RWPE2 (cell line): Measurements from ENCODE around the gene RNF224.

Experiments used
- ATAC-seq: fragments of 200-7000 bp; cut with Tn5 transposase; 3 replicates; pipeline ENCODE4 v1.9.1; 2021; ENCODE audit warnings: low read depth
- DNase-seq: peaks from one replicate; pipeline ENCODE4 v3.0.0-alpha.2; 2020; ENCODE audit warnings: low spot score
- H3K27ac ChIP-seq: fragments of 450-650 bp; 2 replicates; pipeline ENCODE4 v1.5.1; 2017; ENCODE audit warnings: mild to moderate bottlenecking; ENCODE audit not compliant: poor library complexity, severe bottlenecking
- H3K27me3 ChIP-seq: fragments of 250-450 bp; sonication (Bioruptor Pico); 2 replicates; pipeline ENCODE4 v1.5.1; 2021; ENCODE audit warnings: mild to moderate bottlenecking, moderate library complexity; ENCODE audit not compliant: insufficient read depth, poor library complexity, severe bottlenecking
- H3K36me3 ChIP-seq: fragments of 250-450 bp; sonication (Bioruptor Pico); 2 replicates; pipeline ENCODE4 v1.5.1; 2020; ENCODE audit warnings: low read depth, mild to moderate bottlenecking, moderate library complexity
- H3K4me1 ChIP-seq: fragments of 250-450 bp; sonication (Bioruptor Pico); 2 replicates; pipeline ENCODE4 v1.5.1; 2021; ENCODE audit warnings: mild to moderate bottlenecking, moderate library complexity; ENCODE audit not compliant: insufficient read depth, poor library complexity, severe bottlenecking
- H3K4me3 ChIP-seq: fragments of 250-450 bp; sonication (Bioruptor Pico); 2 replicates; pipeline ENCODE4 v1.5.1; 2021; ENCODE audit warnings: mild to moderate bottlenecking, moderate library complexity; ENCODE audit not compliant: severe bottlenecking
- H3K9me3 ChIP-seq: fragments of 250-450 bp; sonication (Bioruptor Pico); 2 replicates; pipeline ENCODE4 v1.5.1; 2021; ENCODE audit warnings: mild to moderate bottlenecking, moderate library complexity; ENCODE audit not compliant: severe bottlenecking
- TF ChIP-seq, protein P1 (sequence below): fragments of 450-650 bp; IDR thresholded peaks from one replicate; pipeline ENCODE4 v1.5.1; 2017; ENCODE audit warnings: mild to moderate bottlenecking, moderate library complexity; ENCODE audit not compliant: poor library complexity, severe bottlenecking

The RNF224 gene

DNA sequence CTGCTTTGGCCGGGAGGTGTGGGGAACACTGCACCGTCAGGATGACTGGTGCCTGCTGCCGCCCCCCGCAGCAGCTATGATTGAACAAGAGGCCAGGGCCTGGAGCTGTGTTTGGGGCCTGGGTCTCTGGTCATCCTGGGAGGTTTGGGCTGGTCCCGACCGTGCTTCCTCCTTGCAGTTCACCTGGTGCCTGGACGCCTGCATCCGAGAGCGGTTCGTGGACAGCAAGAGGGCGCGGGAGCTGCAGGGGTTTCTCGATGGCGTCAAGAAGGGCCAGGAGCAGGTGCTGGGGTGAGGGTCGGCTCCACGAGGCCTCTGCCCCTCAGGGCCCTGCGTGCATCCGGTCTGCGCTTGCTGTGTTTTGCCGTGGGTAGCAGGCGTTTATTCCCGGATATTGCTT lies 36.8 kb downstream of the RNF224 start:
- H3K27me3 ChIP-seq, result no peaks in the 10 kb centered on the region
- DNase-seq (peak; percentile 58), ATAC-seq (no peak)
- H3K4me1 ChIP-seq, result no peaks in the 10 kb centered on the region
- H3K36me3 ChIP-seq, result peaks cover 70% of the 10 kb centered on the region
- H3K9me3 ChIP-seq, result no peaks in the 10 kb centered on the region
- H3K27ac ChIP-seq, result no peak overlapping the region
- TF ChIP-seq, protein P1, sequence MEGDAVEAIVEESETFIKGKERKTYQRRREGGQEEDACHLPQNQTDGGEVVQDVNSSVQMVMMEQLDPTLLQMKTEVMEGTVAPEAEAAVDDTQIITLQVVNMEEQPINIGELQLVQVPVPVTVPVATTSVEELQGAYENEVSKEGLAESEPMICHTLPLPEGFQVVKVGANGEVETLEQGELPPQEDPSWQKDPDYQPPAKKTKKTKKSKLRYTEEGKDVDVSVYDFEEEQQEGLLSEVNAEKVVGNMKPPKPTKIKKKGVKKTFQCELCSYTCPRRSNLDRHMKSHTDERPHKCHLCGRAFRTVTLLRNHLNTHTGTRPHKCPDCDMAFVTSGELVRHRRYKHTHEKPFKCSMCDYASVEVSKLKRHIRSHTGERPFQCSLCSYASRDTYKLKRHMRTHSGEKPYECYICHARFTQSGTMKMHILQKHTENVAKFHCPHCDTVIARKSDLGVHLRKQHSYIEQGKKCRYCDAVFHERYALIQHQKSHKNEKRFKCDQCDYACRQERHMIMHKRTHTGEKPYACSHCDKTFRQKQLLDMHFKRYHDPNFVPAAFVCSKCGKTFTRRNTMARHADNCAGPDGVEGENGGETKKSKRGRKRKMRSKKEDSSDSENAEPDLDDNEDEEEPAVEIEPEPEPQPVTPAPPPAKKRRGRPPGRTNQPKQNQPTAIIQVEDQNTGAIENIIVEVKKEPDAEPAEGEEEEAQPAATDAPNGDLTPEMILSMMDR, result no peak
- H3K4me3 ChIP-seq, result no peak overlapping the region

DNA sequence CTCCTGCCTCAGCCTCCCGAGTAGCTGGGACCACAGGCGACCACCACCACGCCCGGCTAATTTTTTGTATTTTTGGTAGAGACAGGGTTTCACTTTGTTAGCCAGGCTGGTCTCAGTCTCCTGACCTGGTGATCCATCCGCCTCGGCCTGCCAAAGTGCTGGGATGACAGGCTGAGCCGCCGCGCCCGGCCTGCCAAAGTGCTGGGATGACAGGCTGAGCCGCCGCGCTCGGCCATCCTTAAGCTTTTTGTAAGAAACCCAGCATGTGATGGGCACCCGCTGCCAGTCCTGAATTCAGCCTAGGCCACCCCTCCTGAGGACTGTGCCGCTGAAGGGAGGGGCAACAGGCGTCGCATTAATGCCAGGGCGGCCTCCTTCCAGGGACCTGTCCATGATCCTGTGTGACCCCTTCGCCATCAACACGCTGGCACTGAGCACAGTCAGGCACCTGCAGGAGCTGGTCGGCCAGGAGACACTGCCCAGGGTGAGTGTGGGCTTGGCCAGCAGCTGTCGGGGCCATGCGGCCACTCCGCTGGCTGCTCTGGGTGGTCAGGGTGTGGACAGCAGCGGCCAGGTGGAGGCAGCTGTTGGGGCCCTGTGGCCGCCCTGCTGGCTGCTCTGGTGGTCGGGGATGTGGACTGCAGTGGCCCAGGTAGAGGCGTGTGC lies 38.3 kb downstream of the RNF224 start:
- Histone ChIP-seq H3K4me1 (no peaks in the 10 kb centered on the region), H3K9me3 (no peaks in the 10 kb centered on the region), H3K27ac (no peak overlapping the region), H3K36me3 (peaks cover 80% of the 10 kb centered on the region), H3K4me3 (no peak overlapping the region), H3K27me3 (no peaks in the 10 kb centered on the region)
- DNase-seq, result peak; percentile 62
- ATAC-seq, result no peak
- TF ChIP-seq, protein P1, result no peak

DNA sequence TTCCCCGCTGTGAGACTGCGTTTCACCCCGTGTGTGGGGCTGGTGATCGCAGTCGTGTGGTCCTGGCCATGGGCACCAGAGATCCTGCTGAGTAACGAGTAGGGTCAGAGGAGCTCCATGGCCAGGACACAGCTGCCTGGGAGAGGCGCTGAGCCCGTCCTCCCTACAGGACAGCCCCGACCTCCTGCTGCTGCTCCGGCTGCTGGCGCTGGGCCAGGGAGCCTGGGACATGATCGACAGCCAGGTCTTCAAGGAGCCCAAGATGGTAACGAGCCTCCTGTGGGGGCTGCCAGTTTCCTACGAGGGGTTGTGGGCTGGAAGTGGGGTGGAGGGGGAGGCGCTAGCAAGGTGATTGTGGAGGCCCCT lies 38.8 kb downstream of the RNF224 start:
- DNase-seq (peak; percentile 39), ATAC-seq (no peak)
- H3K4me1 ChIP-seq, result no peaks in the 10 kb centered on the region
- TF ChIP-seq, protein P1, result no peak
- no peak overlapping the region for H3K27ac ChIP-seq
- peaks cover 85% of the 10 kb centered on the region for H3K36me3 ChIP-seq
- H3K9me3 ChIP-seq, result no peaks in the 10 kb centered on the region
- H3K27me3 ChIP-seq, result no peaks in the 10 kb centered on the region
- no peak overlapping the region for H3K4me3 ChIP-seq

DNA sequence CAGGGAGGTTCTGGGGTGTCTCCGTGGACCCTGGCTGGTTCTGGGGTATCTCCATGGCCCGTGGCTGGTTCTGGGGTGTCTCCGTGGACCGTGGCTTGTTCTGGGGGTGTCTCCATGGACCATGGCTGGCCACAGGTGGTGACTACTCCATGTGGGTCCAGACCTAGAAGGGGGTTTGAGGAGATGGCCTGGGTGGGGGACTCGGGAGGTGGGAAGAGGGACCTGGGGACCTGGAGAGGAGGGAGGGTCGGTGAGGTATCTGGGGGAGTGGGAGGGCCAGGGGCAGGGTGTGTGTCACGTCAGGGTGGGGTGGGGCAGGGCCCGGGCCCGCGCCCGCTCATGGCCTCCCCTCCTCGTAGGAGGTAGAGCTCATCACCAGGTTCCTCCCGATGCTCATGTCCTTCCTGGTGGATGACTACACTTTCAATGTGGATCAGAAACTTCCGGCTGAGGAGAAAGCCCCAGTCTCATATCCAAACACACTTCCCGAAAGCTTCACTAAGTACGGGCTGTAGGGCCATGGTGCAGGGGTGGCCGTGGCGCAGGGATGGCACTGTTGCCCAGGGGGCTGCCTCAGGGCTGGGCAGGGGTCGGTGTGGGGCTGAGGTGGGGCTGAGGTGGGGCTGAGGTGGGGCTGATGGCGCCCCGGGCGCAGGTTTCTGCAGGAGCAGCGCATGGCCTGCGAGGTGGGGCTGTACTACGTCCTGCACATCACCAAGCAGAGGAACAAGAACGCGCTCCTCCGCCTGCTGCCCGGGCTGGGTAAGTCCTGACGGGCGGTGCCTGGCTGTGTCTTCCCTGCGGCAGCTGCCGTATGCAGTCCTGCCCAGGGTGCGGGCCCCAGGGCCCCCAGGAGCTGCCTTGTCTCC lies 39.5 kb downstream of the RNF224 start:
- Histone ChIP-seq H3K9me3 (no peaks in the 10 kb centered on the region), H3K27ac (no peak overlapping the region), H3K27me3 (no peaks in the 10 kb centered on the region), H3K4me3 (no peak overlapping the region), H3K4me1 (no peaks in the 10 kb centered on the region), H3K36me3 (peaks cover 83% of the 10 kb centered on the region)
- TF ChIP-seq, protein P1, result no peak
- ATAC-seq (no peak), DNase-seq (peak; percentile 63)

DNA sequence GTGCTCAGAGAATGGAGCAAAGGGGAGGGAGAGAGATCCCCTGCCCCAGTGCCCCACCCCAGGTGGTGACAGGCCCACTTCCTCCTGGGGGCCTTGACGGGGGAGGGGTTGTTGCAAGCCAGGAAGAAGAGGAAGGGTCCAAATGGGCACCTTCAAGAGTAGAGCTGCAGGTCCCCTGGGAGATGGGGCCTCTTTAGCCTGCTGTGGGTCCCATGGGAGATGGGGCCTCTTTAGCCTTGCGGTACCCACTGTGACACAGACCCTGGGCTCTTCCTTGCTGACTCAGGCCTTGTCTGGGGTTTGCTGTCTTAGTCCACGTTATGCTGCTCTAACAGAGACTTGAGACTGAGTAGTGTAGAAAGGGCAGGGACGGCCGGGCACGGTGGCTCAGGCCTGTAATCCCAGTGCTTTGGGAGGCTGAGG lies 40.6 kb downstream of the RNF224 start:
- H3K4me1 ChIP-seq, result no peaks in the 10 kb centered on the region
- peak; percentile 44 for DNase-seq
- peaks cover 83% of the 10 kb centered on the region for H3K36me3 ChIP-seq
- no peak overlapping the region for H3K4me3 ChIP-seq
- no peaks in the 10 kb centered on the region for H3K27me3 ChIP-seq
- TF ChIP-seq, protein P1, result no peak
- no peak for ATAC-seq
- no peak overlapping the region for H3K27ac ChIP-seq
- H3K9me3 ChIP-seq, result no peaks in the 10 kb centered on the region
